GM18502 (cell line): ENCODE measurements around the gene ARHGEF19.
A peak's percentile ranks its signal among the peaks of the same experiment; 100 is the strongest.
"Not testable (repeated sequence)": the region's sequence is repeated elsewhere in the genome, so short reads cannot be mapped to it uniquely, and the experiment has no call there.

Experiments
- ATAC-seq: cut with Tn5 transposase; IDR thresholded peaks from one replicate; pipeline ENCODE4 v1.9.1; 2021; ENCODE audit warnings: mild to moderate bottlenecking; ENCODE audit not compliant: unreplicated experiment, poor library complexity

Gene ARHGEF19

DNA sequence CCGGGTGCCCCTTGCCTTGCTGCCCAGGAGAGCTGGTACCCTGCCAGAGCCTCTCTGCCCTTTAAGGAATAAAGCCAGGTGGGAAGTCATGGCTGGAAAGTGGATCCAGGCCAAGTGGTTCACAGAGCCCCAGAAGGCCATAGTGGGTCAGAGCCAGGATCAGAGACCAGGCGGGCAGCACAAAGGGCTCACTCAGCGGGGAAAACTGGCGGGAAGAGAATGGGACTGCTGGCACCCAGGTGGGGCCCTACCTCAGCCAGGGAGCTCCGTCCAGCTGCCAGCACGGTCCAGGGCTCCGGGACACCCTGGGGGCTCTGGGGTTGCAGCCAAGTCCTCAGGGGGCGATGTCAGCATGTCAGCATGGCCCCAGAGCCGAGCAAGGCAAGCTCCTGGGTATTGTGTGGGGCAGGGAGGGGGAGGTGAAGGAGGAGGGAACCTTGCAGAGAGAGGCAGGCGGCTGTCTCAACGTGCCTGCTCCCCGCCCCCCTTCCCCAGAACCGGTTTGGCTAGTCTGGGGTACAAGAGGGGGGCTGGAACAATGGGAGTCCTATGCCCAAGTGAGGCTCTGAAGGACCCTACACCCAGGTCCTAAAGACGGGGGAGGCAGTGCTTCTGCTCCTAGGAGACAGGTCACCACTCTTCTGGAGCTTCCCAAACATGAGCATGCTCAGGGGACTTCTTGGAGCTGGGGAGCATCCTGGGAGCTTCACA lies at the start of gene ARHGEF19:
Gene ARHGEF19 (minus strand): TSS at position 402 of the 711 bp plus-strand sequence. CDS start 3,598 bp downstream, outside the sequence.
- ATAC-seq = no peak

GRCh38 chr1:16262067-16262466 lies 49.6 kb upstream of the ARHGEF19 start:
- no peak for ATAC-seq

DNA sequence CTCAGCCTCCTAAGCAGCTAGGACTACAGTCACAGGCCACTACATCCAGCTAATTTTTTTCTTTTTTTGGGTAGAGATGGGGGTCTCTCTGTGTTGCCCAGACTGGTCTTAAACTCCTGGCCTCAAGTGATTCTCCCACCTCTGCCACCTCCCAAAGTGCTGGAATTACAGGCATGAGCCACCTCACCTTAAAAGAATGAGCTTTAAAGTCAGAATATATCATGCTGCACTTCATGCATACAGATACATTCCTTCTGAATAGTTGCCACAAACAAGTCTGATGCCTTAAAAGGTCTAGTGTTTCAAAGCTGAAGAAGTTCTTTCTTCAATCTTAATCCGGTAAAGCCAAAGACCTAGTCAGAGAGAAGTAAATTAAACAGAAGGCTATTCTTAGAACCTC lies 48.4 kb upstream of the ARHGEF19 start:
- ATAC-seq = no peak

DNA sequence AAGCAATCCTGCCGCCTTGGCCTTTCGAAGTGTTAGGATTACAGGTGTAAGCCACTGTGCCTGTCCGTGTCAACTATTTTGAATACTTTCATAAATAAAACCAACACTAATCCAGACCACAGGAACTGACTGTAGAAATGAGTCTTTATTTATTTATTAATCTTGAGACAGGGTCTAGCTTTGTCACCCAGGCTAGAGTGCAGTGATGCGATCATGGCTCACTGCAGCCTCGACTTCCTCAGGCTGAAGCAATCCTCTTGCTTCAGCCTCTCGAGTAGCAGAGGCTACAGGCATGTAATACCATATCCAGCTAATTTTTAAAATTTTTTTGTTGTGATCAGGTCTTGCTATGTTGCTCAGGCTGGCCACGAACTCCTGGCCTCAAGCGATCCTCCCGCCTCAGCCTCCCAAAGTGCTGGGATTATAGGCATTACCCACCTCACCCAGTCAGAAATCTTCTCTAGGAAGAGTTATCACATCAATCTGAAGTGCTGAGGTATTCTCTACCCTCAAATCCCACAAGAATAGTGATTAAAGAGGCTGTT lies 46.2 kb upstream of the ARHGEF19 start:
- no peak for ATAC-seq

DNA sequence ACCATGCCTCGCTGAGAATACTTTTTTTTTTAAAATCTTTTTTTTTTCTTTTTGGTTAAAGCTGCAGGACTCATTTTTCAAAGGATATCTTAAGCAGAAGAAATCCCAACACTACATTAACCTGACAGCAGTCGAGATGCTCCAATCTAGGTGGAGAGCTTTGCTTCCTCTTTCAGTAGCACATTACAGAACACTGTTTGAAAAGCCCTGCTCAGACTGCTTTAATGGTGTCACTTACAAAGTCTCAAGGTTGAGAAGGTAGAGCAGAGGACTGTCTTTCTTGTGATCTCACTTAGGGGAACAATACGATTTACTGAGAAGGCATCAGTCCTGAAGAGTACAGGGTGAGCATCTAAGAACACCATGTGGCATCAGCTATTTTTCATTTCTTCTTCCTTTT lies 45.5 kb upstream of the ARHGEF19 start:
- no peak for ATAC-seq

DNA sequence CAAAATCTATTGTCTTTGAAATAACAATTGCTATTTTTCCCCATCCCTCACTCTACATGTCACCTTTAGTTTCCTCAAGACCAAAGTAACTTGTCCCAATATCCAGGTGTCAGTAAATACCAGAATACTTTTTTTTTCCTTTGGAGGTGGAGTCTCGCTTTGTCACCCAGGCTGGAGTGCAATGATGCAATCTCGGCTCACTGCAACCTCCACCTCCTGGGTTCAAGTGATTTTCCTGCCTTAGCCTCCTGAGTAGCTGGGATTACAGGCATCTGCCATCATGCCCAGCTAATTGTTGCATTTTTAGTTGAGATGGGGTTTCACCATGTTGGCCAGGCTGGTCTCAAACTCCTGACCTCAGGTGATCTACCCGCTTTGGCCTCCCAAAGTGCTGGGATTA lies 45.1 kb upstream of the ARHGEF19 start:
- not testable (repeated sequence) for ATAC-seq

DNA sequence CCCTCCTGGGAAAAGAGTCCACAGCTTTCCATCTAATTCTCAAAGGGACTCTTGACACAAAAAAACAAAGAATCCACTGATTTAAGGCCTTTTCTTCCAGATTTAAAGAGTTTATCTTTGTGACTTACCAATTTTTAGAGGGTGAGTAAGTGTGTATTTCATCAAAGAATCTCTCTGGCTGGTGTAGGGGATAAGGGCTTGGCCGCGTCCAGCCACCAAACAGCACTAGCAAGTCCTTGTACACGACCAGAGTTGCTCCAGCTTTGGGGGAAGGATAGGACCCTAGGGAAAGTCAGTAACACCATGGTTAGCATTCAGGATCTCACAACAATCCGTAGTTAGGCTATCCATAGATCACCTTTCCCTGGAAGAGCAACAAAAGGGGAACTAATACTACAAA lies 44.0 kb upstream of the ARHGEF19 start:
- no peak for ATAC-seq

- ATAC-seq = no peak
Observed at GRCh38 chr1:16254263-16254928, 41.9 kb upstream of the ARHGEF19 start.

GRCh38 chr1:16253332-16253922 lies 41.0 kb upstream of the ARHGEF19 start:
- ATAC-seq = no peak

DNA sequence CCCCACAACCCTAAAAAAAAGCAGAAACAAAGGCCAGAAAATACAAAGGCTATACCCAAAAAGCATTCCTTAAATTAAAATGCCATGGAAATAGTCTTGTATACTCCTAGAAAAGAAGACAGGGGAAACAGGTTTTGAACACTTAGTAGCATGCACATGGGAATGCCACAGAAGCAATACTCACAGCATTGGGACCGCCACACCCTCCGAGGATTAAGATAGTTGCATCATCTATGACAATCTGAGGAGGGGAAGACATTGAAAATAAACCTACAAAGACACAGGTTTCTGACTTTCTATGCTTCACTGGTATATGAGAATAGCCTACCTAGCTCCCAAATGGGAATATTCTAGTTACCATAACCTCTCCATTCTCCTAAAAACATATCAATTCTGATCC lies 40.5 kb upstream of the ARHGEF19 start:
- ATAC-seq = no peak

DNA sequence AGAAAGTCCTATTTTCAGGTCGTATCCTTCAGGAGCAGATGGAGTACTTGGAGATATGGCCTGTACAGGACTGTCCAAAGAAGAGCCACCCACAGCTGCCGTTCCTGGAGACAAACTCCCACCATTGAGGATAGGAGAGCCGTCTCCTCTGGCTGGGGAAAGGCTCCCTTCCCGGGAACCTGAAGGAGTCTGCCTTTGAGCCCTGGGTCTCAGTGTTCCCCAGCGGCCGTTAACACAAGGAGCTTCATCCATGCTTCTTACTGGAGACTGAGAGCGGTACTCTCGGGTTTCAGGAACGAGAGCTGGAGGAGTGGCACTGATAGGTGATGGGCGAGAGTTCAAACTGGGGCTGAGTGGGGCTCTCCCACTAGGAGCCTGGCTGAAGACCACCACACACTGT lies 38.9 kb upstream of the ARHGEF19 start:
- ATAC-seq = no peak

- no peak for ATAC-seq
Observed at GRCh38 chr1:16250524-16251251, 38.2 kb upstream of the ARHGEF19 start.

- no peak for ATAC-seq
Observed at GRCh38 chr1:16249596-16250241, 37.3 kb upstream of the ARHGEF19 start.

- peak; percentile 54 for ATAC-seq
Observed at GRCh38 chr1:16248603-16249516, 36.4 kb upstream of the ARHGEF19 start.

DNA sequence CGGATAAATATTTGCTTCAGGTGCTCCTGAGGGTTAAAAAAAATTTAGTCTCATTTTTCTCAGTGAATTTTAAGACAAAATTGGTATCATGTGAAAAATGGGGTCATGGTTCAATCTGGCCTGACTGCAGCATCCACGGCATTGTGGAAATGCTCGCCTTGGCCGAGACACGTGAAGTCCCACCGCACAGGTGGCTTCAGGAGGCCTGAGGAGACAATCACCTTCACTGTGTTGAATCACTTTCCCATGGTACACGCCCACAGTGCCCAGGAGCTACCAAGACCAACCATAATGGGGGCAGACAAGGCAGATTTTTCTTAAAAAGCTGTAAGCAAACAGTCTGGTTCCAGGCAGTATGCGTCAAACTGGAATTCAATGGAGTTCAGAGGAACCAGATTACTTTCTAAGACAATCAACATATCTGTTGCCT lies 35.6 kb upstream of the ARHGEF19 start:
- no peak for ATAC-seq

DNA sequence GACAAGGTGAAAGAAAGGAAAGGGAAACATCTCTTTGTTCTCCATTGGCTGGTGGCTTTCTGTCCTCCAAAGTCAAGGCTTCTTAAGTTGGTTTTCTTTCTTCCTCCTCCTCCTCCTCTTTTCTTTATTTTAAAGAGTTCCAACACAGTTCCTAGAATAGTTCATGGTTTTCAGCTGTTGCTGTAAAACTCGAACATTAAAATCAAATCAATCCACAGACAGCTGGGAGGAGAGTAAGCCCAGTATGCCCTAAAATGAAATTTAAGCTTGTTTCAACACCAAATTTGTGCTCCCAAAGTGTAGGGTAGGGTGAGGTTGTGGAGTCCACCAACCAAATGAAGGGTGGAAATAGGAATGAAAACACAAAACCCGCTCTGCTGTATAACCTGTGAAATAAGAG lies 35.0 kb upstream of the ARHGEF19 start:
- ATAC-seq = no peak

GRCh38 chr1:16246961-16247360 lies 34.5 kb upstream of the ARHGEF19 start:
- no peak for ATAC-seq

DNA sequence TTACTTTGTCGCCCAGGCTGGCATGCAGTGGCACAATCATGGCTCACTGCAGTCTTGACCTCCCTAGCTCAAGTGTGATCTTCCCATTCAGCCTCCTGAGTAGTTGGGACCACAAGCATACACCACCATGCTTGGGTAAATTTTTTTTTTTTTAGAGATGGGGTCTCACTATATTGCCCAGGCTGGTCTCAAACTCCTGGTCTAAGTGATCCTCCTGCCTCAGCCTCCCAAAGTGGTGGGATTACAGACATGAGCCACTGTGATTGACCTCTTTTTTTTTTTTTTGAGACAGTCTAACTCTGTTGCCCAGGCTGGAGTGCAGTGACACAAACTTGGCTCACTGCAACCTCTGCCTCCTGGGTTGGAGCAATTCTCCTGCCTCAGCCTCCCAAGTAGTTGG lies 33.8 kb upstream of the ARHGEF19 start:
- not testable (repeated sequence) for ATAC-seq
